H9 (cell line): Measurements from ENCODE around the gene TMEM59. TPM values are rescaled to one million over a fixed set of nuclear protein-coding genes. Genes with fewer than 3 reads are reported as not detected.

Experiments
- DNase-seq: peaks from one replicate; pipeline ENCODE4 v3.0.0-alpha.2; 2017
- H2AFZ ChIP-seq: one replicate; pipeline ENCODE4 v1.6.1; 2013; ENCODE audit warnings: mild to moderate bottlenecking, low read length, control low read depth, moderate library complexity
- H2AK5ac ChIP-seq: 2 replicates; pipeline ENCODE4 v1.6.1; 2013; ENCODE audit warnings: low read length, control low read depth, mixed read lengths; ENCODE audit not compliant: insufficient read length
- H2BK120ac ChIP-seq: one replicate; pipeline ENCODE4 v1.6.1; 2013; ENCODE audit warnings: low read depth, mild to moderate bottlenecking, low read length, control low read depth, inconsistent platforms; ENCODE audit not compliant: poor library complexity, severe bottlenecking
- H2BK12ac ChIP-seq: 2 replicates; pipeline ENCODE4 v1.6.1; 2013; ENCODE audit warnings: low read length, control low read depth, mixed read lengths, low read depth; ENCODE audit not compliant: insufficient read length
- H2BK15ac ChIP-seq: 2 replicates; pipeline ENCODE4 v1.6.1; 2013; ENCODE audit warnings: low read depth, low read length, control low read depth
- H2BK20ac ChIP-seq: one replicate; pipeline ENCODE4 v1.6.1; 2013; ENCODE audit warnings: low read depth, mild to moderate bottlenecking, low read length, control low read depth, inconsistent platforms; ENCODE audit not compliant: poor library complexity, severe bottlenecking
- H2BK5ac ChIP-seq: 2 replicates; pipeline ENCODE4 v1.6.1; 2013; ENCODE audit warnings: low read length, control low read depth, mixed read lengths; ENCODE audit not compliant: insufficient read length
- H3K14ac ChIP-seq: 2 replicates; pipeline ENCODE4 v1.6.1; 2013; ENCODE audit warnings: low read length, control low read depth; ENCODE audit not compliant: insufficient read depth
- H3K18ac ChIP-seq: 2 replicates; pipeline ENCODE4 v1.6.1; 2013; ENCODE audit warnings: low read depth, mild to moderate bottlenecking, mixed read lengths, low read length, control low read depth; ENCODE audit not compliant: insufficient read length
- H3K23ac ChIP-seq: 2 replicates; pipeline ENCODE4 v1.6.1; 2013; ENCODE audit warnings: low read length, control low read depth, mixed read lengths, low read depth; ENCODE audit not compliant: insufficient read length
- H3K23me2 ChIP-seq: 2 replicates; pipeline ENCODE4 v1.6.1; 2013; ENCODE audit warnings: low read depth, mild to moderate bottlenecking, mixed read lengths, low read length, control low read depth; ENCODE audit not compliant: insufficient read length, poor library complexity, severe bottlenecking
- H3K27ac ChIP-seq: 2 replicates; pipeline ENCODE4 v1.5.1; 2013; ENCODE audit warnings: low read length, control low read depth, mixed read lengths, low read depth; ENCODE audit not compliant: insufficient read length
- H3K27me3 ChIP-seq: 2 replicates; pipeline ENCODE4 v1.6.1; 2013; ENCODE audit warnings: low read length, control low read depth, inconsistent platforms; ENCODE audit not compliant: insufficient read depth
- H3K4ac ChIP-seq: 2 replicates; pipeline ENCODE4 v1.6.1; 2013; ENCODE audit warnings: low read depth, mild to moderate bottlenecking, control low read depth, inconsistent platforms, low read length, moderate library complexity
- H3K4me1 ChIP-seq: 2 replicates; pipeline ENCODE4 v1.6.1; 2013; ENCODE audit warnings: low read length, control low read depth, inconsistent platforms; ENCODE audit not compliant: insufficient read depth
- H3K4me2 ChIP-seq: 2 replicates; pipeline ENCODE4 v1.6.1; 2013; ENCODE audit warnings: low read length, control low read depth, mixed read lengths; ENCODE audit not compliant: insufficient read length, insufficient read depth
- H3K56ac ChIP-seq: 2 replicates; pipeline ENCODE4 v1.6.1; 2013; ENCODE audit warnings: low read depth, mild to moderate bottlenecking, mixed read lengths, low read length, control low read depth; ENCODE audit not compliant: insufficient read length
- H3K79me1 ChIP-seq: 2 replicates; pipeline ENCODE4 v1.6.1; 2013; ENCODE audit warnings: low read depth, mild to moderate bottlenecking, moderate library complexity, low read length, control low read depth, inconsistent platforms; ENCODE audit not compliant: insufficient read depth, poor library complexity, severe bottlenecking
- H3K79me2 ChIP-seq: 2 replicates; pipeline ENCODE4 v1.6.1; 2013; ENCODE audit warnings: low read length, control low read depth, inconsistent platforms; ENCODE audit not compliant: insufficient read depth
- H3K9ac ChIP-seq: 2 replicates; pipeline ENCODE4 v1.6.1; 2013; ENCODE audit warnings: low read length, control low read depth, mixed read lengths; ENCODE audit not compliant: insufficient read length; ENCODE audit errors: extremely low read depth
- H3K9me3 ChIP-seq: one replicate; pipeline ENCODE4 v1.6.1; 2013; ENCODE audit warnings: low read depth, low read length, inconsistent platforms; ENCODE audit not compliant: control insufficient read depth
- H3T11ph ChIP-seq: one replicate; pipeline ENCODE4 v1.6.1; 2013; ENCODE audit warnings: mild to moderate bottlenecking, low read length, control low read depth, inconsistent platforms
- H4K20me1 ChIP-seq: one replicate; pipeline ENCODE4 v1.6.1; 2013; ENCODE audit not compliant: control insufficient read depth, insufficient read length, insufficient read depth
- H4K5ac ChIP-seq: 2 replicates; pipeline ENCODE4 v1.6.1; 2013; ENCODE audit warnings: low read depth, mild to moderate bottlenecking, mixed read lengths, low read length, control low read depth; ENCODE audit not compliant: insufficient read length
- H4K8ac ChIP-seq: replicated peaks from 2 replicates; pipeline ENCODE4 v1.6.1; 2013; ENCODE audit warnings: low read length, control low read depth, mixed read lengths, low read depth; ENCODE audit not compliant: insufficient read length
- H4K91ac ChIP-seq: 2 replicates; pipeline ENCODE4 v1.6.1; 2013; ENCODE audit warnings: low read depth, mild to moderate bottlenecking, moderate library complexity, mixed read lengths, low read length, control low read depth; ENCODE audit not compliant: insufficient read length
- H3K27ac Mint-ChIP-seq, 3 experiments: 2 replicates in 2 of 3; 3 replicates in 1 of 3; pipeline ENCODE4 v1.8.0; 2020 to 2021; ENCODE audit warnings: mixed read lengths in 3 of 3, mild to moderate bottlenecking in 1 of 3, moderate library complexity in 1 of 3
- H3K27me3 Mint-ChIP-seq: 2 replicates; pipeline ENCODE4 v1.8.0; 2021; ENCODE audit warnings: low read depth, mild to moderate bottlenecking, moderate library complexity, mixed read lengths
- H3K36me3 Mint-ChIP-seq, 3 experiments: 2 replicates in 2 of 3; 3 replicates in 1 of 3; pipeline ENCODE4 v1.8.0; 2020 to 2021; ENCODE audit warnings: low read depth in 3 of 3, mixed read lengths in 3 of 3; ENCODE audit not compliant: insufficient read depth in 1 of 3
- H3K4me1 Mint-ChIP-seq, 2 experiments: 2 replicates each; pipeline ENCODE4 v1.8.0; 2020; ENCODE audit warnings: mixed read lengths in 2 of 2
- H3K4me3 Mint-ChIP-seq, 2 experiments: 2 replicates in 1 of 2; 3 replicates in 1 of 2; pipeline ENCODE4 v1.8.0; 2020 to 2021; ENCODE audit warnings: mild to moderate bottlenecking in 2 of 2, mixed read lengths in 2 of 2, moderate library complexity in 1 of 2
- H3K9me3 Mint-ChIP-seq, 2 experiments: 2 replicates in 1 of 2; 3 replicates in 1 of 2; pipeline ENCODE4 v1.8.0; 2020; ENCODE audit warnings: mild to moderate bottlenecking in 2 of 2, mixed read lengths in 2 of 2, moderate library complexity in 1 of 2
- CTCF ChIP-seq: fragments of 200-600 bp; sonication (generic); conservative IDR thresholded peaks from 3 replicates; pipeline ENCODE4 v1.8.0; 2021; ENCODE audit warnings: antibody characterized with exemption, mild to moderate bottlenecking
- WGBS: extraction: QIAGEN DNeasy Blood & Tissue Kit; methylation state at CpG from one replicate; pipeline ENCODE4 v1.1.7; 2013; ENCODE audit warnings: missing lambda C conversion rate, low lambda C conversion rate, mixed read lengths; ENCODE audit not compliant: insufficient read length; ENCODE audit errors: extremely low coverage; 5-methylcytosine and 5-hydroxymethylcytosine counted together
- total RNA-seq: library from RNA; stranded (reverse); gene quantifications from 2 replicates; pipeline ENCODE4 v1.2.1, GENCODE V29; 2021

The TMEM59 gene
- total RNA-seq, 1 experiment from 2014 or later: 111 TPM

DNA sequence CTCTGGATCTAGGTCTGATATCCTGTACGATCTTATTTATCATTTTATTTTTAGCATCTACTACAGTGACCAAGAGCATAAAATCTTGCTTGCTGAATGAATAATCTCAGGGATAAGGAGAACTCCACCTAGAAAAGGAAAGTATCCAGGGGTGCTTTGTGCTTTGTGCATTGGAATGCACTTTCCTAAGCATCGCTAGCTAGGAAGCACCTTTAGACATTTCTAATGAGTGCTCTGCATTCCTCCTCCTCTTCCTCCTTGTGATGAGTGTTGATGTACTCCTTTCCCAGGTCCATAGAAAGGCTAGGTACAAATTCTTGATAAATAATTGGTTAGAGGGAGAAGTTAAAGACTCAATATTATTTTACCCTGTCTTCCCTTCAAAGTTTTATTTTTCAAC lies 31.8 kb upstream of the TMEM59 start:
- H3K4me3 Mint-ChIP-seq: no peak overlapping the region
- H3K4me2 ChIP-seq: no peak overlapping the region
- no peak overlapping the region for H3K27ac ChIP-seq
- no peak overlapping the region for H3K14ac ChIP-seq
- no peaks in the 10 kb centered on the region for H3K9me3 Mint-ChIP-seq
- H2BK5ac ChIP-seq: no peak overlapping the region
- H3K9ac ChIP-seq: no peak overlapping the region
- no peak overlapping the region for H2BK120ac ChIP-seq
- H2AK5ac ChIP-seq: no peak overlapping the region
- no peaks in the 10 kb centered on the region for H3K27me3 ChIP-seq
- H3K56ac ChIP-seq: no peak overlapping the region
- H3K4ac ChIP-seq: no peak overlapping the region
- peaks cover 8 to 11% of the 10 kb centered on the region in 2 experiments for H3K4me1 Mint-ChIP-seq
- no peaks in the 10 kb centered on the region for H4K20me1 ChIP-seq
- no peak overlapping the region for H2BK20ac ChIP-seq
- H3K23ac ChIP-seq: no peak overlapping the region
- no peaks in the 10 kb centered on the region; the same call in 1 of the 2 replicates for H3K4me1 ChIP-seq
- no peaks in the 10 kb centered on the region for H3K36me3 Mint-ChIP-seq
- no peak overlapping the region for H2BK15ac ChIP-seq
- H3K27me3 Mint-ChIP-seq: no peaks in the 10 kb centered on the region
- no peak for TF ChIP-seq CTCF
- H4K5ac ChIP-seq: no peak overlapping the region
- H4K8ac ChIP-seq: no peak overlapping the region
- H3T11ph ChIP-seq: no peak overlapping the region
- WGBS: no CpG with 5 or more reads among the region's 2 CpGs
- no peak overlapping the region; a peak in 1 of 7 replicates for H3K27ac Mint-ChIP-seq
- no peak overlapping the region for H2BK12ac ChIP-seq
- H3K18ac ChIP-seq: no peak overlapping the region
- H3K79me2 ChIP-seq: no peaks in the 10 kb centered on the region
- H4K91ac ChIP-seq: no peak overlapping the region
- H3K79me1 ChIP-seq: no peaks in the 10 kb centered on the region
- DNase-seq: no peak
- no peaks in the 10 kb centered on the region for H3K23me2 ChIP-seq
- H3K9me3 ChIP-seq: no peaks in the 10 kb centered on the region
- H2AFZ ChIP-seq: no peak overlapping the region
